ENCODE measurements around the gene IDH1. TPM values are rescaled to one million over a fixed set of nuclear protein-coding genes. Genes with fewer than 3 reads are reported as not detected.

Gene IDH1
- total RNA-seq, 1 donor from 2014 or later: 363 TPM

DNA sequence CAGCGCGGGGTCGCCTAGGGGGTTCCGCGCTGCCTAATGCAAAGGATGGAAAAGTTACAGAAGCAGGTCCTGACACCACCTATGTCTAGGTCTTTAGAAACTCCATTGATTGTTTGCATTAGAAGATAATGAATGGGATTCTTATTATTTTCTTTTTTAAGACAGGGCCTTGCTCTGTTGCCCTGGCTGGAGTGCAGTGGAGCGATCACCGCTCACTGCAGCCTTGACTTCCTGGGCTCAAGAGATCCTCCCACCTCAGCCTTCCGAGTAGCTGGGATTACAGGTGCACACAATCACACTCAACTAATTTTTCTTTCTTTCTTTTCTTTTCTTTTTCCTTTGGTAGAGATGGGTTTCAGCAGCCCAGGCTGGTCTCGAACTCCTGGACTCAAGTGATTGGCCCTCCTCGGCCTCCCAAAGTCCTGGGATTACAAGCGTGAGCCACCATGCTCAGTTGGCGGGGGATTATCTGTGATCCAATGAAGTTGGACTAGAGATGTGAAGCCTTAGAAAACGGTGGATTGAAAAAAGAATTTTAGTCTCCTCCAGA lies 761 bp upstream of the IDH1 start:
- DNase-seq (ENCODE audit: low read depth): no peak
- Histone ChIP-seq H3K27me3 (ENCODE audit: control insufficient read depth, insufficient read depth, low read length) (no peaks in the 10 kb centered on the region), H3K36me3 (ENCODE audit: control insufficient read depth, insufficient read depth, low read length) (peaks cover 3% of the 10 kb centered on the region), H3K4me3 (ENCODE audit: low read depth, low read length) (peak overlapping the region; percentile 66)
- TF ChIP-seq, protein P1, sequence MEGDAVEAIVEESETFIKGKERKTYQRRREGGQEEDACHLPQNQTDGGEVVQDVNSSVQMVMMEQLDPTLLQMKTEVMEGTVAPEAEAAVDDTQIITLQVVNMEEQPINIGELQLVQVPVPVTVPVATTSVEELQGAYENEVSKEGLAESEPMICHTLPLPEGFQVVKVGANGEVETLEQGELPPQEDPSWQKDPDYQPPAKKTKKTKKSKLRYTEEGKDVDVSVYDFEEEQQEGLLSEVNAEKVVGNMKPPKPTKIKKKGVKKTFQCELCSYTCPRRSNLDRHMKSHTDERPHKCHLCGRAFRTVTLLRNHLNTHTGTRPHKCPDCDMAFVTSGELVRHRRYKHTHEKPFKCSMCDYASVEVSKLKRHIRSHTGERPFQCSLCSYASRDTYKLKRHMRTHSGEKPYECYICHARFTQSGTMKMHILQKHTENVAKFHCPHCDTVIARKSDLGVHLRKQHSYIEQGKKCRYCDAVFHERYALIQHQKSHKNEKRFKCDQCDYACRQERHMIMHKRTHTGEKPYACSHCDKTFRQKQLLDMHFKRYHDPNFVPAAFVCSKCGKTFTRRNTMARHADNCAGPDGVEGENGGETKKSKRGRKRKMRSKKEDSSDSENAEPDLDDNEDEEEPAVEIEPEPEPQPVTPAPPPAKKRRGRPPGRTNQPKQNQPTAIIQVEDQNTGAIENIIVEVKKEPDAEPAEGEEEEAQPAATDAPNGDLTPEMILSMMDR (IDR thresholded peaks at IDR 0.05; ENCODE audit: insufficient read depth, low read length, severe bottlenecking): no peak
- no peak for FAIRE-seq

DNA sequence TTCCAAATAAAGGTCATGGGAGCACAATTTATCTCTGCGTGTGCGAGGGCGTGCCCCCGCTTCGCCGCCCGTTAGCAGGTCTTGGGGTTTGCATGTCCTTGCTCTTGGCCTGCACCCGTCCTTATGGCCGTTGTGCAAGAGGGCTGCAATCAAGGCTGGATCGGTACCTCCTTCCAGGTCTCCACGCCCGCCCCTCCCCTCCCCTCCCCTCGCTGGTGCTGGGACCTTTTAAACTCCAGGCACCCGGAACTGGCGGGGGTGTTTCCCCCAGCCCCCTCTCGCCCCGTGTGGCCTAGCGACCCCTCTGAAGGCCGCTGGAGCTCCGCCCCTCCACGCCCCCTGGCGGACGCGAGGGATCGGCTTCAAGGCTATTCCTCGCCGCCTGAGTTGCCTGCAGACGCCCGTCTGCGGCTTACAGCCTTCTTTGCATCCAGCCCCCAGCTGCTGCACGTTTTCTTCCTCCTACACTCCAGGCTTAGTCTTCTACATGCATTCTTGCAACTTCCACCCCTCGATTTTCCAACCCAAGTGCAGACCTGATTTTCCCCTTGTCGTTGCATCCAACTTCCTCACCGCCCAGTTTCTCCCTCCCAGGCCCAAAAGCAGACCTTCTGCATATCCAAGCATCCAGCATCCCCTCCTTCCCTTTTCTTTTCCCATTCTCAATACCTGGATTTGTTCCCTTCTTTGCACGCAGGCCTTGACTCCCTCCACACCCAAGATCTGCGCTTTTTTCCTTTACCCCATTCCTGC lies 577 bp downstream of the IDH1 start:
- peak overlapping the region; percentile 66 for H3K4me3 ChIP-seq (ENCODE audit: low read depth, low read length)
- no peaks in the 10 kb centered on the region for H3K27me3 ChIP-seq (ENCODE audit: control insufficient read depth, insufficient read depth, low read length)
- FAIRE-seq (no peak), DNase-seq (ENCODE audit: low read depth) (peak; percentile 59)
- peaks cover 4% of the 10 kb centered on the region for H3K36me3 ChIP-seq (ENCODE audit: control insufficient read depth, insufficient read depth, low read length)
- TF ChIP-seq, protein P1 (IDR thresholded peaks at IDR 0.05; ENCODE audit: insufficient read depth, low read length, severe bottlenecking): peak; percentile 87

DNA sequence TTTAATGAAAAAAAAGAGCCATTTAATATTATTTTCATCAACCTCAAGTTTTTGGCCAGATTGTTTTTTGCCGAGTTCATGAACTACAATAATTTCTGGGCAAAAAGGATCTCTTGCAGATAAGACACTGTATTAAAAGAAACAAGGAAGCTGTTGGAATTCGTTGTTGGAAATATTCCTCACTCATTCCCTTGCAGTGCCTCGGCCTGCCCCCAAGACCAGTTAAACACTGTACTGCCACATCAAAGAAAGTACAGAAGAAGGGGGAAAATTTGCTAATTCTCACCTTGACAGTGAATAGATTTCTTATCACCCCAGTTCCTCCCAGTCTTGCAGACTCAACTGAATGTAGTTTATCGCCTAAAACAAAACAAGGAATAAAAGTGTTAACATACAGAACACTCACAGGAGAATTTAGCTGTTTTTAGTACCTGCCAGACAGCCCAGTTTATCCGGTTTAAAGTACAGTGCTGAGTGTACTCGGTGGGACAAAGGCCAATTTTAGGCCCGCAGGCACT lies 1.2 kb downstream of the IDH1 start:
- FAIRE-seq: no peak
- H3K4me3 ChIP-seq (ENCODE audit: low read depth, low read length): peak overlapping the region; percentile 66

DNA sequence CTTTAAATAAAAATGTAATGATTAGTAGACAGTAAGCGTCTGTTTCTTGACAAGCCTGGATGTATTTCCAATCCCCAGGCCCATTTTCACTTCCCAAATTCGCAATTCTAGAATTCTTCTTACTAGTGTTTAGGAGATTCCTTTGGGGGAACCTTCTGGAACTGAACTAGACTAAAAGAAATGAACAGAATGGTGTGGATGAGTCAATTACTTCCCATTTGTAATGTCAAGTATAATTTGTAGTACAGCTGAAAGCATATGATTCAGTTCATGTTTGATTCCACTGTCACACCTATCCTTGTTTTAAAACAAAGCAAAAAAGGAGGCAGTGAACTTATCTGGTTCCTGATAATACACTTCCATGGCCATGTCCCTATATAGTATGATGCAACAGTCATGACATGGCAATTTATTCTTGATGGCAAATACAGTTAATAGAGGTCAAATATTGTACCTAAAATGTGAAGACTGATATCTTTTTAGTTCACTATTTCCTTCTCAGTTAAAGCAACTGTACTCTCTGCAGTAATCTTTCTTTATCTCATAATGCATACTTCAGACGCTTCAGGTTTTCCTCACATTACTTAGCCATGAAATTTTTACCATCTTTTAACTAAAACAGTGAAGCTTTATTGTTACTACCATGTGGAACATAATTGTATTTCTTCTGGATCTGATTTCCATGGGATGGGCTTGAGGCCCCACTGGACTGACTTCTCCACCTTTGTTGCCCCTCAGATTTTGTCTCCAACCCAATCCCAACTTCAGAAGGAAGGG lies 2.0 kb downstream of the IDH1 start:
- Histone ChIP-seq H3K4me3 (ENCODE audit: low read depth, low read length) (peak overlapping the region; percentile 66), H3K36me3 (ENCODE audit: control insufficient read depth, insufficient read depth, low read length) (peaks cover 10% of the 10 kb centered on the region), H3K27me3 (ENCODE audit: control insufficient read depth, insufficient read depth, low read length) (no peaks in the 10 kb centered on the region)
- no peak for FAIRE-seq
- TF ChIP-seq, protein P1 (IDR thresholded peaks at IDR 0.05; ENCODE audit: insufficient read depth, low read length, severe bottlenecking): no peak
- peak; percentile 22 for DNase-seq (ENCODE audit: low read depth)

More for the DNA sequence above, 1.2 kb downstream of the IDH1 start:
- DNase-seq (ENCODE audit: low read depth): peak; percentile 6
- TF ChIP-seq, protein P1 (IDR thresholded peaks at IDR 0.05; ENCODE audit: insufficient read depth, low read length, severe bottlenecking): no peak
- Histone ChIP-seq H3K36me3 (ENCODE audit: control insufficient read depth, insufficient read depth, low read length) (peaks cover 6% of the 10 kb centered on the region), H3K27me3 (ENCODE audit: control insufficient read depth, insufficient read depth, low read length) (no peaks in the 10 kb centered on the region)

DNA sequence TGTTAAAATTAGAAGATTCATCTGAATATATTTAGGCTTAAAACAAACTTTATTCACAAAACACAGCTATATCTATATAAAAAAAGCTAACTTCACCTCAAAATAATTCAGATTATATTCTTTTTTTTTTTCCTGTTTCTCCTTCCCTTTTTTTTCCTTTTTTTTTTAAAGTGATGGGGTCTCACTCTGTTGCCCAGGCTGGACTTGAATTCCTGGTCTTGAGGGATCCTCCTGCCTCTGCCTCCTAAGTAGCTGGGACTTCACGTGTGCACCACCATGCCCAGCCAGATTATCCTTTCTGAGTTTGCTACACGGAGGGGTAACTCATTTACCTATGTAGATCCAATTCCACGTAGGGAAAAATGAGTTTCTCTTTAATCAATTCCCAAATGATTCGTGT lies 3.8 kb downstream of the IDH1 start:
- Histone ChIP-seq H3K36me3 (ENCODE audit: control insufficient read depth, insufficient read depth, low read length) (peaks cover 12% of the 10 kb centered on the region), H3K4me3 (ENCODE audit: low read depth, low read length) (no peak overlapping the region)

More for the DNA sequence above, 3.8 kb downstream of the IDH1 start:
- no peaks in the 10 kb centered on the region for H3K27me3 ChIP-seq (ENCODE audit: control insufficient read depth, insufficient read depth, low read length)
- DNase-seq (ENCODE audit: low read depth) (no peak), FAIRE-seq (no peak)
- TF ChIP-seq, protein P1 (IDR thresholded peaks at IDR 0.05; ENCODE audit: insufficient read depth, low read length, severe bottlenecking): no peak

All from bronchial epithelial cell (primary cell).